Measurements from ENCODE around the gene BCO2.

Gene BCO2

DNA sequence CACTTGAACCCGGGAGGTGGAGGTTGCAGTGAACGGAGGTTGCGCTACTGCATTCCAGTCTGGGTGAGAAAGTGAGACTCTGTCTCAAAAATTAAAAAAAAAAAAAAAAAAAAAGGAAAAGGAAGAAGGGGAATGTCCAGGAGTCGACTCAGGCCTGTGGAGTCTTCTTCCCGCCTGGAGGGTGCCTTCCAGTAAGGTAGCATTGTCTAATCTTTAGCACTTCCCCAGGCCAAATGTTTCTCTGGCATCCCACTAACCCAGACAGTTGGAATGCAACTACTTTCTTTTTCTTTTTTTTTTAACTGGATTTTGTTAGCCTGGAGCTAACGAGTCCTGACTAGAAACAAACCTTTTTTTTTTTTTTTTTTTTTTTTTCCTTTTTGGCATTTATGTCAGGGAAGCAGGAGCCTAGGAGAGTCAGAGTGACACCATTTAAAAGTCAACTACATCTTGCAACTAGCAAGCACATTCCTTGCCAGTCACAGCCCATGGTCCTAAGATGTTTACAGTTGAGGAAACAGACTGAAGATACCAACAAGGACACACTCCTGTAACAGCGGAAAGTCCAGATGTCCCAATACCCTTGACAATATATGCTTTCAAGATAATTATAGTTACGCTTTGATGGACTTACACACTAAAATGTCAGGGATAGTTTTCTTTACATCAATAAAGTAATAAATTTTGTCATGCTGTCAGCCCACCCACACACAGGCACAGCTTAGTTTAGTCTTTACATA lies 74.7 kb downstream of the BCO2 start:
- DNase-seq (ENCODE audit: low read depth in 2 of 2): no peak

GRCh38 chr11:112253605-112254242 lies 78.4 kb downstream of the BCO2 start:
- no peak for DNase-seq (ENCODE audit: low read depth in 2 of 2)

DNA sequence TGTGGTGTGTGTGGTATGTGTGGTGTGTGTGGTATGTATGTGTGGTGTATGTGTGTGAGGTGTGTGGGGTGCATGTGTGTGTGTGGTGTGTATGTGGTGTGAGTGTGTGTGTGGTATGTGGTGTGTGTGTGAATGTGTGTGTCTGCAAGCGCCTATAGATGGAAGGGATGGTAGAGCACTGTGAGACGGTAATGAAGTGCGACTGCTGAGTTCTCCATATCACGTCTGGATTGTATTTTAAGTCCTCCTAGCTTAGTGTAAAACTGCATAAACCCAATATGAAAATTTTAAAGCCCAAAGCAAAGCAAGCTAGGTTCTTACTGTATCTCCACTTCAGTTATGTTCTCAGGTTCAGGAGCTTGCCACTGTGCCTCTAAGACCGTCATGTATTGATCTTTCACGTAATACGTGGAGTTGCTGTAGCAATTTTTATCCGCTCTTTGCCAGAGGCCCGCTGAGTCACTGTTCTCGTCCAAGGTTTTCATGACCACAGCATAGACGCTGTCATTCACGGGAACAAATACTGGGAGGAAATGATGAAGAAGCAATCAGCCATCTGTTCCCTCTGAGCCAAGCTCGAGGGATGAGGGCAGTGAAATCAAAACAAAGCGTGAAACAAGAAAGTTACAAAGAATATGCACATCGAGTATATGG lies 79.9 kb downstream of the BCO2 start:
- DNase-seq (ENCODE audit: low read depth in 2 of 2): no peak

DNA sequence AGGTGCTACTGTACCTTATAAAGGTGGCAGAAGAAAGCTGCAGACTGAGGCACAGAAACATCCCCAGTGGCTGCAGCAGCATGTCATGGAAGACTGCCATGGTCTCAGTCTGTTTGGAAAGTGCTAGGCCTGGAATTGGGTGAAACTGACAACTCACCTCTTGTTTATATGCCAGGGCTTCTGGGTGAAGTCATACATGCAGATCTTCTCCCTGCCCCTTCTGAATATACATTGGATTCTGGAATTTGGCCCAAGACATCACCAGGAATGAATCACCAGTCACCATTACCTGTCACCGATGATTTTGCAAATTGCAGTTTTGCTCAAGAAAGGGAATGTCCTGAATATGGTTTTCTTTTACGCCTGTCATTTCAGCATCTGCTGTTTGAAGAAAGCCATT lies 85.2 kb downstream of the BCO2 start, which contains the start of gene PLET1:
Gene PLET1, minus strand, starts transcription at position 371 of the 400 bp plus-strand sequence. Its CDS starts 271 bp downstream, at position 100.
- DNase-seq (ENCODE audit: low read depth in 2 of 2): no peak

DNA sequence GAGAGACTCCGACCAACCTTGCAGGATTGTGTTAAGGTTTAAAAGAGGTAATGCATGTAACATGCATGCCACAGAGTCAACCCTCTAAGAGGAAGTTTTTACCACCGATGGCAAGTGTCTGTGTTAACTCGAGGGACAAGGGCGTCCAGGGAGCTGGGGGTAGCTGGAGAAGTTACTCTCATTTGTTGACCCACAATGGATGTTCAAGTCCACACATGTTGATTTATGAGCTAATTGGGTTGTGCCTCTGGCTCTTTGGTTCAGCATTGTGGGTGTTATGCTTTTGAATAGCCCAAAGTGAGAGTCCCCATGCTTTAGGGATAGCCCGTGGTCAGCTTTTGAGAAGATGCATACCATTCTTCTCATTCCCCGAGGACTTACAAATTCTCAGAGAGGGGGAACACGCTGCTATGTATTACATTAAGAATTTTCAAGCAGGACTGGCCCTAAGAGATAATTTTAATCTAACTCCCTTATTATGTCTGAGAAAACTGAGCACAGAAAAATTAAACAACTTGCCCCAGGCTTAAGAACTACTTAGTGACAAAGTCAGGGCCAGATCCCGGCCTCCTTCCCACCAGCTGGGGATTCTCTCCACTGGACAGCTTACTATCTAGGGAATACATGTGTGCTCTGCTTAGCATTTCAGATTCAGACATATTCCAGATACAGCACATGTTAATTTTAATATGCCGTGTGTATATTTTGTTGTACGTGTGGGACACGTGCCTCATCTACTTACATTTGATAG lies 90.5 kb downstream of the BCO2 start:
- no peak for DNase-seq (ENCODE audit: low read depth in 2 of 2)

DNA sequence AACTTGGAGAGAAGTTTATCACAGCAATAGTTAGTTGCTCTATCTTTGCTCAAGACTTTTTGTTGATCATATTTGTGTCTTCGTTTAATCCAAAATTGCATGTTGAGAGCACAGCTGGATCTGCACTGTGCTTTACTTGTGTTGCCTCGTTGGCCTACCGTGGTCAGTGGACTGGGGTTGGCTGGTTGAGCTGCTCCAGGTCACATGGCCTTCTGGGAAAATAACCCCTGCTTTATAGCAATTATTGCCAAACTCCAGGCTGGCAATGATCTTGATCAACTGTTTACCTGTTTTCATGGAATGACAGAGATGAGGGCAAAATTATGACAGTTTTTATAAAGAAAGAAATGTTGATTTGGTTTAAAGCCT lies 91.1 kb downstream of the BCO2 start:
- no peak for DNase-seq (ENCODE audit: low read depth in 2 of 2)

GRCh38 chr11:112267188-112267591 lies 91.9 kb downstream of the BCO2 start:
- DNase-seq (ENCODE audit: low read depth in 2 of 2): no peak

GRCh38 chr11:112268406-112268805 lies 93.1 kb downstream of the BCO2 start:
- DNase-seq (ENCODE audit: low read depth in 2 of 2): no peak

Measured in stimulated activated CD8-positive, alpha-beta memory T cell treated with anti-CD3 and anti-CD28 coated beads, Interleukin-15, amount 100 ng/mL, for 4 hours (primary cell).